ENCODE data around the gene MTTP.
"Not testable (repeated sequence)": the region's sequence is repeated elsewhere in the genome, so short reads cannot be mapped to it uniquely, and the experiment has no call there.

MTTP gene

GRCh38 chr4:99574530-99575324 is at the start of gene MTTP:
Gene MTTP, plus strand, starts transcription at chr4:99574824. Its CDS starts 86 bp downstream, at chr4:99574910.
- DNase-seq, result no peak

- DNase-seq, result no peak
Observed at GRCh38 chr4:99529228-99529627, 45.4 kb upstream of the MTTP start.

- DNase-seq, result no peak
Observed at GRCh38 chr4:99529956-99530355, 44.7 kb upstream of the MTTP start.

GRCh38 chr4:99534699-99535098 is 39.9 kb upstream of the MTTP start:
- DNase-seq, result not testable (repeated sequence)

- DNase-seq, result peak; percentile 65
Observed at GRCh38 chr4:99536271-99536670, 38.4 kb upstream of the MTTP start.

- DNase-seq, result no peak
Observed at GRCh38 chr4:99536848-99537247, 37.8 kb upstream of the MTTP start.

- DNase-seq, result no peak
Observed at GRCh38 chr4:99537674-99538073, 37.0 kb upstream of the MTTP start.

- DNase-seq, result no peak
Observed at GRCh38 chr4:99540277-99540939, 34.2 kb upstream of the MTTP start.

- no peak for DNase-seq
Observed at GRCh38 chr4:99552872-99553271, 21.8 kb upstream of the MTTP start.

GRCh38 chr4:99563310-99564186 is 11.1 kb upstream of the MTTP start, which contains the start of gene TRMT10A:
Gene TRMT10A, minus strand, starts transcription at chr4:99564039. Its CDS starts 4,701 bp downstream, at chr4:99559338.
- peak; percentile 97 for DNase-seq

GRCh38 chr4:99564921-99565320 is 9.7 kb upstream of the MTTP start:
- DNase-seq, result peak; percentile 83

GRCh38 chr4:99571883-99572282 is 2.7 kb upstream of the MTTP start:
- no peak for DNase-seq

- no peak for DNase-seq
Observed at GRCh38 chr4:99572527-99573240, 1.9 kb upstream of the MTTP start.

- DNase-seq, result no peak
Observed at GRCh38 chr4:99573735-99574368, 772 bp upstream of the MTTP start.

- no peak for DNase-seq
Observed at GRCh38 chr4:99578714-99579113, 4.1 kb downstream of the MTTP start.

GRCh38 chr4:99585516-99585915 is 10.9 kb downstream of the MTTP start:
- no peak for DNase-seq

GRCh38 chr4:99586322-99586721 is 11.7 kb downstream of the MTTP start:
- no peak for DNase-seq

- DNase-seq, result no peak
Observed at GRCh38 chr4:99586797-99587196, 12.2 kb downstream of the MTTP start.

GRCh38 chr4:99587309-99587708 is 12.7 kb downstream of the MTTP start:
- DNase-seq, result no peak

- DNase-seq, result no peak
Observed at GRCh38 chr4:99587803-99588202, 13.2 kb downstream of the MTTP start.

GRCh38 chr4:99591757-99592156 is 17.1 kb downstream of the MTTP start:
- no peak for DNase-seq
